SK-N-SH (cell line): ENCODE measurements around the gene EFTUD2. TPM values are rescaled to one million over a fixed set of nuclear protein-coding genes. Genes with fewer than 3 reads are reported as not detected.

Experiments used
- CTCF ChIA-PET: fragments of 300-600, 350-600 bp; formaldehyde crosslinking; extraction: SDS; loops from one replicate; lab custom pipeline; 2021; lab: Yijun Ruan, JAX
- POLR2A ChIA-PET: fragments of 350-600 bp; sonication (Branson Sonifier 250); formaldehyde crosslinking; extraction: SDS; loops from one replicate; lab custom pipeline; 2020; ENCODE audit warnings: antibody characterized with exemption, inconsistent platforms; lab: Yijun Ruan, JAX
- DNase-seq: peaks from one replicate; pipeline ENCODE4 v3.0.0; 2012
- H2AFZ ChIP-seq: fragments of 200-600 bp; sonication (generic); 2 replicates; pipeline ENCODE4 v1.8.1; 2016; ENCODE audit warnings: antibody characterized with exemption, mild to moderate bottlenecking, low read depth
- H3F3A ChIP-seq: fragments of 200-600 bp; sonication (generic); replicated peaks from 2 replicates; pipeline ENCODE3; 2016; ENCODE audit warnings: antibody characterized with exemption, mild to moderate bottlenecking; ENCODE audit not compliant: insufficient read depth
- H3K27ac ChIP-seq, 2 experiments: fragments of 200-500 bp in 1 of 2; fragments of 200-600 bp in 1 of 2; sonication (Bioruptor generic) in 1 of 2; sonication (generic), shearing (Covaris generic) in 1 of 2; 2 replicates each; pipeline versions ENCODE4 v1.5.1 to v1.6.1; 2014 to 2016; ENCODE audit warnings: low read depth in 2 of 2, inconsistent platforms in 1 of 2, low read length in 1 of 2, mild to moderate bottlenecking in 1 of 2, mixed read lengths in 1 of 2
- H3K27me3 ChIP-seq: fragments of 200-600 bp; sonication (generic), shearing (Covaris generic); 2 replicates; pipeline ENCODE4 v1.6.1; 2016; ENCODE audit warnings: mixed run types; ENCODE audit not compliant: insufficient read depth
- H3K36me3 ChIP-seq, 2 experiments: fragments of 200-500 bp in 1 of 2; fragments of 200-600 bp in 1 of 2; sonication (Bioruptor generic) in 1 of 2; sonication (generic) in 1 of 2; replicated peaks in 1 of 2; 2 replicates each; pipeline versions ENCODE3 to v1.5.1; 2014 to 2016; ENCODE audit warnings: low read length in 1 of 2, mild to moderate bottlenecking in 1 of 2; ENCODE audit not compliant: insufficient read depth in 2 of 2, control insufficient read depth in 1 of 2
- H3K4me1 ChIP-seq, 2 experiments: fragments of 200-500 bp in 1 of 2; fragments of 200-600 bp in 1 of 2; sonication (Bioruptor generic) in 1 of 2; sonication (generic), shearing (Covaris generic) in 1 of 2; 2 replicates each; pipeline versions ENCODE4 v1.5.1 to v1.6.1; 2014 to 2016; ENCODE audit warnings: low read depth in 1 of 2, low read length in 1 of 2, mixed run types in 1 of 2; ENCODE audit not compliant: insufficient read depth in 2 of 2, control insufficient read depth in 1 of 2
- H3K4me2 ChIP-seq: fragments of 200-600 bp; sonication (generic), shearing (Covaris generic); 2 replicates; pipeline ENCODE4 v1.6.1; 2017; ENCODE audit warnings: mixed run types
- H3K4me3 ChIP-seq, 2 experiments: fragments of 200-500 bp in 1 of 2; fragments of 200-600 bp in 1 of 2; sonication (Bioruptor generic) in 1 of 2; sonication (generic), shearing (Covaris generic) in 1 of 2; 2 replicates each; pipeline versions ENCODE4 v1.5.1 to v1.8.1; 2014 to 2016; ENCODE audit warnings: low read depth in 2 of 2, inconsistent platforms in 1 of 2, low read length in 1 of 2, mild to moderate bottlenecking in 1 of 2, mixed read lengths in 1 of 2, moderate library complexity in 1 of 2
- H3K79me2 ChIP-seq: fragments of 200-600 bp; sonication (generic); 2 replicates; pipeline ENCODE4 v1.8.1; 2017; ENCODE audit warnings: mild to moderate bottlenecking; ENCODE audit not compliant: insufficient read depth
- H3K9ac ChIP-seq: fragments of 200-600 bp; sonication (generic); 2 replicates; pipeline ENCODE4 v1.6.1; 2017; ENCODE audit warnings: mixed run types
- H3K9me2 ChIP-seq: fragments of 200-600 bp; sonication (generic); 2 replicates; pipeline ENCODE4 v1.6.1; 2017; ENCODE audit warnings: mixed run types
- H3K9me3 ChIP-seq: fragments of 200-600 bp; sonication (generic); 2 replicates; pipeline ENCODE4 v1.6.1; 2017; ENCODE audit warnings: mixed run types, mild to moderate bottlenecking, moderate library complexity
- H4K20me1 ChIP-seq: fragments of 200-600 bp; sonication (generic); 2 replicates; pipeline ENCODE4 v1.6.1; 2017; ENCODE audit warnings: mild to moderate bottlenecking, mixed run types; ENCODE audit not compliant: insufficient read depth
- EZH2phosphoT487 ChIP-seq: fragments of 200-600 bp; sonication (generic); IDR thresholded peaks from 2 replicates; pipeline ENCODE4 v1.6.1; 2017; ENCODE audit warnings: low read depth, mixed run types, mild to moderate bottlenecking, antibody characterized with exemption, moderate library complexity, borderline replicate concordance
- FOSL2 ChIP-seq: IDR thresholded peaks from 2 replicates; pipeline ENCODE4 v1.4.0; 2012; ENCODE audit warnings: low read depth, mild to moderate bottlenecking, moderate library complexity, borderline replicate concordance
- FOXJ3 ChIP-seq: sonication (generic); formaldehyde crosslinking; IDR thresholded peaks from 2 replicates; pipeline ENCODE4 v1.5.1; 2020; ENCODE audit warnings: mild to moderate bottlenecking, missing genetic modification reagents
- FOXM1 ChIP-seq: IDR thresholded peaks from 2 replicates; pipeline ENCODE4 v1.4.0; 2012; ENCODE audit warnings: low read depth, mild to moderate bottlenecking
- MEF2A ChIP-seq: IDR thresholded peaks from 2 replicates; pipeline ENCODE4 v1.4.0; 2012; ENCODE audit warnings: low read depth, borderline replicate concordance
- MXI1 ChIP-seq: IDR thresholded peaks from 2 replicates; pipeline ENCODE4 v1.6.1; 2012; ENCODE audit warnings: mild to moderate bottlenecking, low read depth, low read length, improper control_type of control experiment
- RAD21 ChIP-seq: IDR thresholded peaks from 2 replicates; pipeline ENCODE4 v1.6.1; 2012; ENCODE audit warnings: mild to moderate bottlenecking, low read length
- RFX5 ChIP-seq: IDR thresholded peaks from 2 replicates; pipeline ENCODE4 v1.6.1; 2012; ENCODE audit warnings: mild to moderate bottlenecking, improper control_type of control experiment, low read length
- TAF1 ChIP-seq: IDR thresholded peaks from 2 replicates; pipeline ENCODE4 v1.6.1; 2012; ENCODE audit warnings: low read depth, mild to moderate bottlenecking, low read length, moderate library complexity, borderline replicate concordance
- TCF12 ChIP-seq: IDR thresholded peaks from 2 replicates; pipeline ENCODE4 v1.4.0; 2012
- YY1 ChIP-seq: IDR thresholded peaks from 2 replicates; pipeline ENCODE4 v1.4.0; 2012; ENCODE audit warnings: low read depth, mild to moderate bottlenecking
- ZBTB33 ChIP-seq: IDR thresholded peaks from 2 replicates; pipeline ENCODE4 v1.4.0; 2012; ENCODE audit warnings: low read depth, borderline replicate concordance
- WGBS: methylation state at CpG from one replicate; pipeline ENCODE4 v1.1.6; 2017; ENCODE audit warnings: low lambda C conversion rate; 5-methylcytosine and 5-hydroxymethylcytosine counted together
- polyA plus RNA-seq, 3 experiments: library from polyadenylated mRNA; depleted of rRNA; stranded (reverse); fragments of >200 nt; gene quantifications; 2 replicates each; pipeline ENCODE4 v1.2.3, GENCODE V29; 2012
- TF ChIP-seq, protein P1 (sequence below): IDR thresholded peaks from 2 replicates; pipeline ENCODE4 v1.6.1; 2012; ENCODE audit warnings: mild to moderate bottlenecking, low read depth, low read length, moderate library complexity
- TF ChIP-seq, protein P2 (sequence below): fragments of 200-600 bp; sonication (generic); IDR thresholded peaks from 2 replicates; pipeline ENCODE4 v1.6.1; 2017; ENCODE audit warnings: antibody characterized with exemption, mild to moderate bottlenecking, moderate library complexity
- TF ChIP-seq, protein P3 (sequence below): IDR thresholded peaks from 2 replicates; pipeline ENCODE4; 2012

EFTUD2 gene
- polyA plus RNA-seq, 1 of the 3 experiments (the other 2 are of a cell fraction) = 82.9 TPM

- H3K4me3 ChIP-seq = no peak overlapping the region
- ChIA-PET CTCF (interaction anchor here (0.8 to 7.3 kb wide), 8 partner anchors 9 to 188 kb away, joined by 3 to 79 read pairs (median 4); no protein-coding TSS in a partner anchor), POLR2A (no interaction called here)
- H3F3A ChIP-seq = peaks cover 28% of the 10 kb centered on the region
- DNase-seq = peak; percentile 77
- H3K9me2 ChIP-seq = no peaks in the 10 kb centered on the region
- H3K79me2 ChIP-seq = no peaks in the 10 kb centered on the region
- peak overlapping the region in 1 of 2 experiments; percentile 93; a peak in 1 of 4 replicates for H3K27ac ChIP-seq
- H3K27me3 ChIP-seq = no peaks in the 10 kb centered on the region
- no peaks in the 10 kb centered on the region for H3K36me3 ChIP-seq
- H2AFZ ChIP-seq = no peak overlapping the region
- H3K4me2 ChIP-seq = no peak overlapping the region
- H3K9ac ChIP-seq = no peak overlapping the region
- H3K9me3 ChIP-seq = no peaks in the 10 kb centered on the region
- TF ChIP-seq, protein P1, sequence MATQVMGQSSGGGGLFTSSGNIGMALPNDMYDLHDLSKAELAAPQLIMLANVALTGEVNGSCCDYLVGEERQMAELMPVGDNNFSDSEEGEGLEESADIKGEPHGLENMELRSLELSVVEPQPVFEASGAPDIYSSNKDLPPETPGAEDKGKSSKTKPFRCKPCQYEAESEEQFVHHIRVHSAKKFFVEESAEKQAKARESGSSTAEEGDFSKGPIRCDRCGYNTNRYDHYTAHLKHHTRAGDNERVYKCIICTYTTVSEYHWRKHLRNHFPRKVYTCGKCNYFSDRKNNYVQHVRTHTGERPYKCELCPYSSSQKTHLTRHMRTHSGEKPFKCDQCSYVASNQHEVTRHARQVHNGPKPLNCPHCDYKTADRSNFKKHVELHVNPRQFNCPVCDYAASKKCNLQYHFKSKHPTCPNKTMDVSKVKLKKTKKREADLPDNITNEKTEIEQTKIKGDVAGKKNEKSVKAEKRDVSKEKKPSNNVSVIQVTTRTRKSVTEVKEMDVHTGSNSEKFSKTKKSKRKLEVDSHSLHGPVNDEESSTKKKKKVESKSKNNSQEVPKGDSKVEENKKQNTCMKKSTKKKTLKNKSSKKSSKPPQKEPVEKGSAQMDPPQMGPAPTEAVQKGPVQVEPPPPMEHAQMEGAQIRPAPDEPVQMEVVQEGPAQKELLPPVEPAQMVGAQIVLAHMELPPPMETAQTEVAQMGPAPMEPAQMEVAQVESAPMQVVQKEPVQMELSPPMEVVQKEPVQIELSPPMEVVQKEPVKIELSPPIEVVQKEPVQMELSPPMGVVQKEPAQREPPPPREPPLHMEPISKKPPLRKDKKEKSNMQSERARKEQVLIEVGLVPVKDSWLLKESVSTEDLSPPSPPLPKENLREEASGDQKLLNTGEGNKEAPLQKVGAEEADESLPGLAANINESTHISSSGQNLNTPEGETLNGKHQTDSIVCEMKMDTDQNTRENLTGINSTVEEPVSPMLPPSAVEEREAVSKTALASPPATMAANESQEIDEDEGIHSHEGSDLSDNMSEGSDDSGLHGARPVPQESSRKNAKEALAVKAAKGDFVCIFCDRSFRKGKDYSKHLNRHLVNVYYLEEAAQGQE = no peak
- TF ChIP-seq RAD21 (0 out of 2 replicates have a peak, but pooled peaks have one; percentile 30), TAF1 (no peak), YY1 (no peak)
- TF ChIP-seq, protein P2, sequence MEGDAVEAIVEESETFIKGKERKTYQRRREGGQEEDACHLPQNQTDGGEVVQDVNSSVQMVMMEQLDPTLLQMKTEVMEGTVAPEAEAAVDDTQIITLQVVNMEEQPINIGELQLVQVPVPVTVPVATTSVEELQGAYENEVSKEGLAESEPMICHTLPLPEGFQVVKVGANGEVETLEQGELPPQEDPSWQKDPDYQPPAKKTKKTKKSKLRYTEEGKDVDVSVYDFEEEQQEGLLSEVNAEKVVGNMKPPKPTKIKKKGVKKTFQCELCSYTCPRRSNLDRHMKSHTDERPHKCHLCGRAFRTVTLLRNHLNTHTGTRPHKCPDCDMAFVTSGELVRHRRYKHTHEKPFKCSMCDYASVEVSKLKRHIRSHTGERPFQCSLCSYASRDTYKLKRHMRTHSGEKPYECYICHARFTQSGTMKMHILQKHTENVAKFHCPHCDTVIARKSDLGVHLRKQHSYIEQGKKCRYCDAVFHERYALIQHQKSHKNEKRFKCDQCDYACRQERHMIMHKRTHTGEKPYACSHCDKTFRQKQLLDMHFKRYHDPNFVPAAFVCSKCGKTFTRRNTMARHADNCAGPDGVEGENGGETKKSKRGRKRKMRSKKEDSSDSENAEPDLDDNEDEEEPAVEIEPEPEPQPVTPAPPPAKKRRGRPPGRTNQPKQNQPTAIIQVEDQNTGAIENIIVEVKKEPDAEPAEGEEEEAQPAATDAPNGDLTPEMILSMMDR = peak; percentile 50
- peaks cover 6 to 25% of the 10 kb centered on the region in 2 experiments; a peak in 3 of 4 replicates for H3K4me1 ChIP-seq
- no peaks in the 10 kb centered on the region for H4K20me1 ChIP-seq
- 83% methylated on average over 50 of the region's 56 CpGs for WGBS
These were observed 12.1 kb upstream of the EFTUD2 start for GRCh38 chr17:44911133-44912001.

DNA sequence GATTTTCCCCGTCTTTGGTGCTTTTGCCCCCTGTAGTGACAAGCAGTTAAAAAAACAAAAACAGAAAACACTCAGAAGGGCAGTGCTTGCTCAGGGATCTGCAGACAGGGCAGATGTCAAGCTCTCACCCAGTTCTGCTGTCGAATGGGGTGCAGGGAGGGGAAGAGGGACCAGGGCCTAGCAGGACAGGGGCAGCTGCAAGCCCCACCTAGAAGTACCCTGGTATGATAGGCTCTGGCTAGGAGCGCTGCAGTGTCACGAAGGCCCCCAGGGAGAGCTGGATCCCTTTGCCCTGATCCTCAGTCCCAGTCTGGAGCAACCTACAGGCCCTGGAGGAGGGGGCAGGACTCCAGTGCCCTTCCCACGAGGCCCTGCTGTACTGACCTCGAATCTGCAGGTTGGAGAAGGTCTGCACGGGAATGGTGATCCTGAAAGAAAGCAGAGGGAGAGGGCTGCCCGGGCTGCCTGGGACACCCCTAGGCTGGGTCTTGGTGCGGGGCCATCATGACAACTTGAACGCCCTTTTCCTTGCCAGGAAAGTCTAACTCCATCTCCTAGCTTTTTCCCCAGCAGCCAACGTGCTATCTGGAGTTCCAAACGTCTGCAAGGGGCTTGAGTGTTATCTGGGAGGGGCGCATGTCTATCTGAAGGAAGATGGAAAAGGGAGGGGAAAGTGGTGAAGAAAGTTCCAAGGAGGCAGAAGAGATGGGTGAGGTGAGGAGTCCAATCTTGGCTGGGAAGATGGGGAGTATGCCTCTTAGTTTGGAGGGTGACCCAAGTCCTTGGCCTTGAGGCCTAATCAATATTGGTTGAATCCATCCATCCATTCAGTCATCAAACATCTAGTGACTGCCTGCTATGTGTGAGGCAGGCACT is 11.2 kb upstream of the EFTUD2 start:
- H4K20me1 ChIP-seq = no peaks in the 10 kb centered on the region
- DNase-seq = peak; percentile 30
- no peaks in the 10 kb centered on the region for H3K79me2 ChIP-seq
- WGBS = 90% methylated on average over 12 of the region's 13 CpGs
- no peak overlapping the region; the same call in 1 of the 2 replicates for H2AFZ ChIP-seq
- peaks cover 27% of the 10 kb centered on the region for H3F3A ChIP-seq
- peak overlapping the region; percentile 64 for H3K9ac ChIP-seq
- no peaks in the 10 kb centered on the region for H3K36me3 ChIP-seq
- CTCF ChIA-PET = interaction anchor here (0.8 to 7.3 kb wide), 10 partner anchors 9 to 225 kb away, joined by 3 to 79 read pairs (median 4); partner anchors contain the start of gene ACBD4
- POLR2A ChIA-PET = no interaction called here
- H3K4me1 ChIP-seq = peaks cover 6 to 26% of the 10 kb centered on the region in 2 experiments; a peak in 3 of 4 replicates
- H3K4me2 ChIP-seq = peak overlapping the region; percentile 71
- H3K4me3 ChIP-seq = no peak overlapping the region
- H3K9me2 ChIP-seq = no peaks in the 10 kb centered on the region
- H3K27me3 ChIP-seq = no peaks in the 10 kb centered on the region
- peak overlapping the region; percentile 17 to 93; a peak in 3 of 4 replicates for H3K27ac ChIP-seq
- no peaks in the 10 kb centered on the region for H3K9me3 ChIP-seq
- TF ChIP-seq RFX5 (no peak), TCF12 (no peak), FOXJ3 (CRISPR knock-in tag) (no peak), FOXM1 (no peak), FOSL2 (no peak), MXI1 (no peak), ZBTB33 (no peak), MEF2A (no peak), EZH2phosphoT487 (no peak), YY1 (no peak)
- TF ChIP-seq, protein P3, sequence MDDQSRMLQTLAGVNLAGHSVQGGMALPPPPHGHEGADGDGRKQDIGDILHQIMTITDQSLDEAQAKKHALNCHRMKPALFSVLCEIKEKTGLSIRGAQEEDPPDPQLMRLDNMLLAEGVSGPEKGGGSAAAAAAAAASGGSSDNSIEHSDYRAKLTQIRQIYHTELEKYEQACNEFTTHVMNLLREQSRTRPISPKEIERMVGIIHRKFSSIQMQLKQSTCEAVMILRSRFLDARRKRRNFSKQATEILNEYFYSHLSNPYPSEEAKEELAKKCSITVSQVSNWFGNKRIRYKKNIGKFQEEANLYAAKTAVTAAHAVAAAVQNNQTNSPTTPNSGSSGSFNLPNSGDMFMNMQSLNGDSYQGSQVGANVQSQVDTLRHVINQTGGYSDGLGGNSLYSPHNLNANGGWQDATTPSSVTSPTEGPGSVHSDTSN = no peak
